SK-N-SH treated with all-trans-retinoic acid at 6 μM for 48 hours (cell line): ENCODE measurements around the gene SLC34A2.

ENCODE experiments used
- ATAC-seq: fragments of 200-7000 bp; cut with Tn5 transposase; 3 replicates; pipeline ENCODE4 v1.9.1; 2020; ENCODE audit warnings: mild to moderate bottlenecking, moderate library complexity
- ARNTL ChIP-seq: fragments of 450-650 bp; formaldehyde crosslinking; IDR thresholded peaks from 2 replicates; pipeline ENCODE4 v1.5.0; 2020; ENCODE audit warnings: low read depth, mild to moderate bottlenecking, moderate library complexity, borderline replicate concordance
- CREB5 ChIP-seq: fragments of 250-450 bp; sonication (Bioruptor Pico); IDR thresholded peaks from 2 replicates; pipeline ENCODE4 v1.5.1; 2020; ENCODE audit warnings: low read depth, mild to moderate bottlenecking, moderate library complexity
- CSDC2 ChIP-seq: fragments of 250-450 bp; sonication (Bioruptor Pico); IDR thresholded peaks from 2 replicates; pipeline ENCODE4 v1.5.0; 2020; ENCODE audit warnings: mild to moderate bottlenecking, moderate library complexity
- CSRNP3 ChIP-seq: fragments of 250-450 bp; sonication (Bioruptor Pico); IDR thresholded peaks from 2 replicates; pipeline ENCODE4 v1.5.1; 2021; ENCODE audit warnings: mild to moderate bottlenecking, moderate library complexity
- ESRRG ChIP-seq: fragments of 250-450 bp; sonication (Bioruptor Pico); IDR thresholded peaks from 2 replicates; pipeline ENCODE4 v1.6.1; 2021; ENCODE audit warnings: mild to moderate bottlenecking
- GLIS3 ChIP-seq: fragments of 250-450 bp; sonication (Bioruptor Pico); IDR thresholded peaks from 2 replicates; pipeline ENCODE4 v1.5.0; 2020; ENCODE audit warnings: mild to moderate bottlenecking, moderate library complexity
- ISL1 ChIP-seq: fragments of 250-450 bp; sonication (Bioruptor Pico); IDR thresholded peaks from 2 replicates; pipeline ENCODE4 v2.1.2; 2022; ENCODE audit warnings: mild to moderate bottlenecking, moderate library complexity
- OSR1 ChIP-seq: fragments of 250-450 bp; sonication (Bioruptor Pico); IDR thresholded peaks from 2 replicates; pipeline ENCODE4 v1.8.0; 2022; ENCODE audit warnings: moderate library complexity, mild to moderate bottlenecking, inconsistent platforms
- PATZ1 ChIP-seq: fragments of 250-450 bp; sonication (Bioruptor Pico); IDR thresholded peaks from 2 replicates; pipeline ENCODE4 v1.8.0; 2020; ENCODE audit warnings: mild to moderate bottlenecking, moderate library complexity, borderline replicate concordance
- POU6F1 ChIP-seq: fragments of 250-450 bp; sonication (Bioruptor Pico); IDR thresholded peaks from 2 replicates; pipeline ENCODE4 v1.8.0; 2021; ENCODE audit warnings: low read depth, mild to moderate bottlenecking, moderate library complexity, borderline replicate concordance
- PPARA ChIP-seq: fragments of 250-450 bp; sonication (Bioruptor Pico); IDR thresholded peaks from 2 replicates; pipeline ENCODE4 v1.5.0; 2020; ENCODE audit warnings: mild to moderate bottlenecking, borderline replicate concordance
- RARB ChIP-seq: fragments of 250-450 bp; sonication (Bioruptor Pico); IDR thresholded peaks from 2 replicates; pipeline ENCODE4 v1.8.0; 2021; ENCODE audit warnings: mild to moderate bottlenecking, moderate library complexity
- TCF4 ChIP-seq: fragments of 250-450 bp; sonication (Bioruptor Pico); IDR thresholded peaks from 2 replicates; pipeline ENCODE4 v1.8.0; 2021; ENCODE audit warnings: mild to moderate bottlenecking, moderate library complexity, borderline replicate concordance
- TOX ChIP-seq: fragments of 250-450 bp; sonication (Bioruptor Pico); IDR thresholded peaks from 2 replicates; pipeline ENCODE4 v1.8.0; 2021; ENCODE audit warnings: mild to moderate bottlenecking, moderate library complexity, borderline replicate concordance
- TSHZ2 ChIP-seq: fragments of 250-450 bp; sonication (Bioruptor Pico); IDR thresholded peaks from 2 replicates; pipeline ENCODE4 v1.5.0; 2020; ENCODE audit warnings: mild to moderate bottlenecking, moderate library complexity
- ZC3H10 ChIP-seq: fragments of 250-450 bp; sonication (Bioruptor Pico); IDR thresholded peaks from 2 replicates; pipeline ENCODE4 v1.5.1; 2021; ENCODE audit warnings: mild to moderate bottlenecking, moderate library complexity
- ZFP3 ChIP-seq: fragments of 250-450 bp; sonication (Bioruptor Pico); IDR thresholded peaks from 2 replicates; pipeline ENCODE4 v1.5.0; 2020; ENCODE audit warnings: mild to moderate bottlenecking, moderate library complexity
- ZNF565 ChIP-seq: fragments of 450-650 bp; formaldehyde crosslinking; conservative IDR thresholded peaks from 2 replicates; pipeline ENCODE4 v1.5.0; 2020; ENCODE audit warnings: low read depth, mild to moderate bottlenecking, moderate library complexity
- ZNF70 ChIP-seq: fragments of 450-650 bp; formaldehyde crosslinking; IDR thresholded peaks from 2 replicates; pipeline ENCODE4 v1.5.0; 2020; ENCODE audit warnings: mild to moderate bottlenecking, moderate library complexity

Gene SLC34A2

GRCh38 chr4:25654971-25655963, at the start of gene SLC34A2:
TSS of gene SLC34A2 (plus strand) at chr4:25655851. CDS start at chr4:25662501, 6,650 bp downstream.
- no peak for ATAC-seq
- TF ChIP-seq ARNTL = no peak
- no peak for TF ChIP-seq CREB5
- no peak for TF ChIP-seq ESRRG
- TF ChIP-seq TCF4 (CRISPR knock-in tag) = no peak
- TF ChIP-seq ZNF565 (CRISPR knock-in tag) = no peak
- no peak for TF ChIP-seq RARB (CRISPR knock-in tag)
- no peak for TF ChIP-seq GLIS3 (CRISPR knock-in tag)
- TF ChIP-seq CSDC2 (CRISPR knock-in tag) = no peak
- TF ChIP-seq PPARA (CRISPR knock-in tag) = no peak

- ATAC-seq = no peak
- TF ChIP-seq RARB (CRISPR knock-in tag) (no peak), ZFP3 (CRISPR knock-in tag) (no peak), OSR1 (CRISPR knock-in tag) (no peak), ZNF565 (CRISPR knock-in tag) (no peak), ARNTL (no peak), PPARA (CRISPR knock-in tag) (no peak), TCF4 (CRISPR knock-in tag) (no peak), CSRNP3 (CRISPR knock-in tag) (no peak), CSDC2 (CRISPR knock-in tag) (no peak), POU6F1 (no peak), TSHZ2 (CRISPR knock-in tag) (no peak), ESRRG (no peak)
Measured at GRCh38 chr4:25608644-25609043, 47.0 kb upstream of the SLC34A2 start.

GRCh38 chr4:25609976-25610375, 45.7 kb upstream of the SLC34A2 start:
- no peak for ATAC-seq
- TF ChIP-seq ZFP3 (CRISPR knock-in tag) (no peak), OSR1 (CRISPR knock-in tag) (no peak), ZC3H10 (CRISPR knock-in tag) (no peak), TOX (CRISPR knock-in tag) (no peak), PATZ1 (CRISPR knock-in tag) (no peak), CREB5 (no peak), TSHZ2 (CRISPR knock-in tag) (no peak), ISL1 (CRISPR knock-in tag) (no peak), ZNF70 (CRISPR knock-in tag) (no peak), POU6F1 (no peak)
